Renal cortical epithelial cell (primary cell): ENCODE results near the gene TSPAN9. TPM values are rescaled to one million over a fixed set of nuclear protein-coding genes. Genes with fewer than 3 reads are reported as not detected.

Experiments used
- DNase-seq: peaks from one replicate; pipeline ENCODE4 v3.0.0-alpha.2; 2011; ENCODE audit warnings: low read depth
- total RNA-seq: library from RNA; depleted of rRNA; stranded (reverse); fragments of >200 nt; gene quantifications from 2 replicates; pipeline ENCODE4 v1.2.3, GENCODE V29; 2014

The TSPAN9 gene
- total RNA-seq, 1 donor from 2014 or later = 91.3 TPM

GRCh38 chr12:3333991-3334391 lies 256.8 kb downstream of the TSPAN9 start:
- DNase-seq = no peak

GRCh38 chr12:3335078-3335487 lies 257.9 kb downstream of the TSPAN9 start:
- no peak for DNase-seq

Other genes starting within 250 kb of the TSPAN9 start
- gene NRIP2, start 242.3 kb upstream of the TSPAN9 start, total RNA-seq = not detected in 2 replicates
- not detected in 2 replicates for gene TEX52, start 220.3 kb upstream of the TSPAN9 start, total RNA-seq
- 0.60 and 4.9 TPM in 2 replicates for gene FOXM1, start 200.2 kb upstream of the TSPAN9 start, total RNA-seq
- gene RHNO1, start 200.2 kb upstream of the TSPAN9 start, total RNA-seq = 18.0 and 22.7 TPM in 2 replicates
- gene TULP3, start 186.5 kb upstream of the TSPAN9 start, total RNA-seq = 15.5 and 27.1 TPM in 2 replicates
- 9.7 and 15.3 TPM in 2 replicates for gene TEAD4, start 118.0 kb upstream of the TSPAN9 start, total RNA-seq